Gastrocnemius medialis (tissue), 4 donors: ENCODE results near the gene ALPP.

ENCODE experiments used
- CTCF ChIP-seq, 5 experiments: fragments of 450-650 bp in 3 of 5; fragments of 200-600 bp in 2 of 5; sonication (generic) in 2 of 5; IDR thresholded peaks in 4 of 5; conservative IDR thresholded peaks in 1 of 5; 1 replicate in 4 of 5; 2 replicates in 1 of 5; pipeline ENCODE4 v1.5.1; 2016 to 2019; ENCODE audit warnings: antibody characterized with exemption in 5 of 5, mild to moderate bottlenecking in 3 of 5, moderate library complexity in 3 of 5
- POLR2A ChIP-seq, 2 donors: fragments of 450-650 bp; IDR thresholded peaks; one replicate each; pipeline ENCODE4 v1.6.1; 2017; ENCODE audit warnings: antibody characterized with exemption in 2 of 2, mild to moderate bottlenecking in 2 of 2, moderate library complexity in 2 of 2

- no peak for TF ChIP-seq CTCF (IDR thresholded peaks at IDR 0.05 in 4 of 5, conservative IDR thresholded peaks at IDR 0.05 in 1 of 5)
- TF ChIP-seq POLR2A (IDR thresholded peaks at IDR 0.05): no peak
Measured at GRCh38 chr2:232372231-232373208, 6.0 kb upstream of the ALPP start.
